Measurements from ENCODE around the gene C2CD2L. TPM values are rescaled to one million over a fixed set of nuclear protein-coding genes. Genes with fewer than 3 reads are reported as not detected.

The C2CD2L gene
- total and polyA plus RNA-seq, 2 of the 13 experiments (the other 11 are each of a cell fraction or from before 2014, with no cell fraction given) = 3.7 to 5.5 TPM

GRCh38 chr11:119121008-119121810 is 14.1 kb downstream of the C2CD2L start, which contains the start of gene HINFP (continued):
- TF ChIP-seq ZNF280B (CRISPR knock-in tag; IDR thresholded peaks at IDR 0.05; ENCODE audit: borderline replicate concordance) = no peak
- TF ChIP-seq ZNF224 (CRISPR knock-in tag; IDR thresholded peaks at IDR 0.05) = peak; percentile 14; the same call in 1 of the 2 replicates
- TF ChIP-seq ZNF776 (CRISPR knock-in tag; IDR thresholded peaks at IDR 0.05) = no peak; the same call in 1 of the 2 replicates
- TF ChIP-seq, protein P1, sequence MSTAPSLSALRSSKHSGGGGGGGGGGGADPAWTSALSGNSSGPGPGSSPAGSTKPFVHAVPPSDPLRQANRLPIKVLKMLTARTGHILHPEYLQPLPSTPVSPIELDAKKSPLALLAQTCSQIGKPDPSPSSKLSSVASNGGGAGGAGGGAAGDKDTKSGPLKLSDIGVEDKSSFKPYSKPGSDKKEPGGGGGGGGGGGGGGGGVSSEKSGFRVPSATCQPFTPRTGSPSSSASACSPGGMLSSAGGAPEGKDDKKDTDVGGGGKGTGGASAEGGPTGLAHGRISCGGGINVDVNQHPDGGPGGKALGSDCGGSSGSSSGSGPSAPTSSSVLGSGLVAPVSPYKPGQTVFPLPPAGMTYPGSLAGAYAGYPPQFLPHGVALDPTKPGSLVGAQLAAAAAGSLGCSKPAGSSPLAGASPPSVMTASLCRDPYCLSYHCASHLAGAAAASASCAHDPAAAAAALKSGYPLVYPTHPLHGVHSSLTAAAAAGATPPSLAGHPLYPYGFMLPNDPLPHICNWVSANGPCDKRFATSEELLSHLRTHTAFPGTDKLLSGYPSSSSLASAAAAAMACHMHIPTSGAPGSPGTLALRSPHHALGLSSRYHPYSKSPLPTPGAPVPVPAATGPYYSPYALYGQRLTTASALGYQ (CRISPR knock-in tag; IDR thresholded peaks at IDR 0.05) = no peak
- peak; percentile 76 for TF ChIP-seq CREM (IDR thresholded peaks at IDR 0.05)
- TF ChIP-seq CREM (CRISPR knock-in tag; IDR thresholded peaks at IDR 0.05) = no peak
- no peak for TF ChIP-seq LBX2 (CRISPR knock-in tag; IDR thresholded peaks at IDR 0.05; ENCODE audit: borderline replicate concordance)
- peak; percentile 34; the same call in 1 of the 2 replicates for TF ChIP-seq TBX2 (CRISPR knock-in tag; IDR thresholded peaks at IDR 0.05; ENCODE audit: borderline replicate concordance)
- TF ChIP-seq, protein P2, sequence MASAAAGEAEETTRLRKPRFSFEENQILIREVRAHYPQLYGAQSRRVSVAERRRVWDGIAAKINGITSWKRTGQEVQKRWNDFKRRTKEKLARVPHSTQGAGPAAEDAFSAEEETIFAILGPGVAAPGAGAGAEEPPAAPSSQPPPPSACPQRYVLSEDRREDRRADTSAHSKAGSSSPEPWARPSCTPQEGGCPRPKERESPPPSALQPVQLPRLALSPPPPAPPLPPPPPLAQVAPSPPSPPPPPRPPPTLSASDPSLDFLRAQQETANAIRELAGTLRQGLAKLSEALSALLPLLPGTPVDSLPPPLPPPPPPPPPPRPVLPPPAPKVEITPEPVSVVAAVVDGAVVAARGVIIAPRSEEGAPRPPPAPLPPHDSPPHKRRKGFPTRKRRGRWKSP (CRISPR knock-in tag; IDR thresholded peaks at IDR 0.05) = 0 out of 2 replicates have a peak, but pooled peaks have one; percentile 80
- no peak for TF ChIP-seq TBL1XR1 (IDR thresholded peaks at IDR 0.05; ENCODE audit: borderline replicate concordance, low read length, partially characterized antibody)
- no peak for TF ChIP-seq CBX5 (CRISPR knock-in tag; IDR thresholded peaks at IDR 0.05; ENCODE audit: borderline replicate concordance)
- TF ChIP-seq, protein P3, sequence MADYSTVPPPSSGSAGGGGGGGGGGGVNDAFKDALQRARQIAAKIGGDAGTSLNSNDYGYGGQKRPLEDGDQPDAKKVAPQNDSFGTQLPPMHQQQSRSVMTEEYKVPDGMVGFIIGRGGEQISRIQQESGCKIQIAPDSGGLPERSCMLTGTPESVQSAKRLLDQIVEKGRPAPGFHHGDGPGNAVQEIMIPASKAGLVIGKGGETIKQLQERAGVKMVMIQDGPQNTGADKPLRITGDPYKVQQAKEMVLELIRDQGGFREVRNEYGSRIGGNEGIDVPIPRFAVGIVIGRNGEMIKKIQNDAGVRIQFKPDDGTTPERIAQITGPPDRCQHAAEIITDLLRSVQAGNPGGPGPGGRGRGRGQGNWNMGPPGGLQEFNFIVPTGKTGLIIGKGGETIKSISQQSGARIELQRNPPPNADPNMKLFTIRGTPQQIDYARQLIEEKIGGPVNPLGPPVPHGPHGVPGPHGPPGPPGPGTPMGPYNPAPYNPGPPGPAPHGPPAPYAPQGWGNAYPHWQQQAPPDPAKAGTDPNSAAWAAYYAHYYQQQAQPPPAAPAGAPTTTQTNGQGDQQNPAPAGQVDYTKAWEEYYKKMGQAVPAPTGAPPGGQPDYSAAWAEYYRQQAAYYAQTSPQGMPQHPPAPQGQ (CRISPR knock-in tag; IDR thresholded peaks at IDR 0.05; ENCODE audit: borderline replicate concordance) = no peak
- no peak for TF ChIP-seq AKAP8 (CRISPR knock-in tag; IDR thresholded peaks at IDR 0.05)
- no peak for TF ChIP-seq SIX4 (CRISPR knock-in tag; IDR thresholded peaks at IDR 0.05)
- TF ChIP-seq SP5 (CRISPR knock-in tag; IDR thresholded peaks at IDR 0.05; ENCODE audit: borderline replicate concordance, low read depth) = peak; percentile 52; the same call in 1 of the 2 replicates
- TF ChIP-seq ATM (IDR thresholded peaks at IDR 0.05; ENCODE audit: borderline replicate concordance) = no peak
- TF ChIP-seq ZNF770 (CRISPR knock-in tag; IDR thresholded peaks at IDR 0.05) = no peak
- TF ChIP-seq SALL2 (CRISPR knock-in tag; IDR thresholded peaks at IDR 0.05) = peak; percentile 66; the same call in 1 of the 2 replicates
- peak; percentile 80 for TF ChIP-seq DRAP1 (CRISPR knock-in tag; IDR thresholded peaks at IDR 0.05)

Data from HepG2 (cell line).